Epidermal melanocyte (primary cell): ENCODE results near the gene KLK12.
A peak's percentile ranks its signal among the peaks of the same experiment; 100 is the strongest.

Source experiments
- DNase-seq: peaks from one replicate; pipeline ENCODE4 v3.0.0; 2011; ENCODE audit warnings: low spot score; ENCODE audit not compliant: insufficient read length

The KLK12 gene

GRCh38 chr19:51034704-51035103 is at the start of gene KLK12:
Gene KLK12 (minus strand): TSS chr19:51035002. CDS start chr19:51034621, 381 bp downstream.
- DNase-seq = no peak

- no peak for DNase-seq
Observed at GRCh38 chr19:51084505-51084904, 49.7 kb upstream of the KLK12 start.

GRCh38 chr19:51083783-51084182 is 49.0 kb upstream of the KLK12 start:
- DNase-seq = no peak

- DNase-seq = no peak
Observed at GRCh38 chr19:51083181-51083580, 48.4 kb upstream of the KLK12 start.

GRCh38 chr19:51082611-51083010 is 47.8 kb upstream of the KLK12 start, which contains the start of gene KLK14:
Gene KLK14 (minus strand): TSS chr19:51082887. CDS start chr19:51082614, 273 bp downstream.
- no peak for DNase-seq

GRCh38 chr19:51081476-51081875 is 46.7 kb upstream of the KLK12 start:
- no peak for DNase-seq

GRCh38 chr19:51079481-51080110 is 44.8 kb upstream of the KLK12 start:
- no peak for DNase-seq

GRCh38 chr19:51078731-51079130 is 43.9 kb upstream of the KLK12 start:
- DNase-seq = no peak

GRCh38 chr19:51078104-51078503 is 43.3 kb upstream of the KLK12 start:
- no peak for DNase-seq

GRCh38 chr19:51076631-51077213 is 41.9 kb upstream of the KLK12 start:
- no peak for DNase-seq

GRCh38 chr19:51075998-51076397 is 41.2 kb upstream of the KLK12 start:
- no peak for DNase-seq

- DNase-seq = no peak
Observed at GRCh38 chr19:51071095-51071405, 36.2 kb upstream of the KLK12 start.

GRCh38 chr19:51070334-51071094 is 35.7 kb upstream of the KLK12 start:
- DNase-seq = no peak

- peak; percentile 9 for DNase-seq
Observed at GRCh38 chr19:51066393-51067186, 31.8 kb upstream of the KLK12 start.

- DNase-seq = peak; percentile 8
Observed at GRCh38 chr19:51065221-51065960, 30.6 kb upstream of the KLK12 start.

- DNase-seq = peak; percentile 13
Observed at GRCh38 chr19:51064534-51065220, 29.9 kb upstream of the KLK12 start, which contains the start of gene KLK13. Gene KLK13 (minus strand): TSS chr19:51065092. CDS start chr19:51065067, 25 bp downstream.

GRCh38 chr19:51063664-51064063 is 28.9 kb upstream of the KLK12 start:
- peak; percentile 4 for DNase-seq

GRCh38 chr19:51060973-51061372 is 26.2 kb upstream of the KLK12 start:
- DNase-seq = no peak

- DNase-seq = no peak
Observed at GRCh38 chr19:51060336-51060735, 25.5 kb upstream of the KLK12 start.

GRCh38 chr19:51059715-51060114 is 24.9 kb upstream of the KLK12 start:
- DNase-seq = no peak
